HEK293T (cell line): Measurements from ENCODE around the gene LENG8.

Experiments
- ARNT ChIP-seq: fragments of 450-650 bp; IDR thresholded peaks from 2 replicates; pipeline ENCODE4 v1.6.1; 2017; ENCODE audit warnings: mild to moderate bottlenecking
- BHLHE40 ChIP-seq: fragments of 450-650 bp; IDR thresholded peaks from 2 replicates; pipeline ENCODE4 v1.6.1; 2016; ENCODE audit warnings: mild to moderate bottlenecking, moderate library complexity, borderline replicate concordance
- ELF4 ChIP-seq: fragments of 450-650 bp; IDR thresholded peaks from 2 replicates; pipeline ENCODE4 v1.6.1; 2017; ENCODE audit warnings: antibody characterized with exemption
- FOXA1 ChIP-seq: fragments of 450-650 bp; IDR thresholded peaks from 2 replicates; pipeline ENCODE4 v1.6.1; 2016; ENCODE audit warnings: mild to moderate bottlenecking
- FOXK2 ChIP-seq: fragments of 450-650 bp; IDR thresholded peaks from 2 replicates; pipeline ENCODE4 v1.6.1; 2016; ENCODE audit warnings: mild to moderate bottlenecking
- HDGF ChIP-seq: fragments of 450-650 bp; IDR thresholded peaks from 2 replicates; pipeline ENCODE4 v1.6.1; 2017; ENCODE audit warnings: antibody characterized with exemption, borderline replicate concordance
- LEF1 ChIP-seq: fragments of 450-650 bp; IDR thresholded peaks from 2 replicates; pipeline ENCODE4 v1.6.1; 2017; ENCODE audit warnings: mild to moderate bottlenecking, borderline replicate concordance
- SP1 ChIP-seq: fragments of 450-650 bp; IDR thresholded peaks from 2 replicates; pipeline ENCODE4 v1.6.1; 2017
- TARDBP ChIP-seq: fragments of 450-650 bp; IDR thresholded peaks from 2 replicates; pipeline ENCODE4 v1.6.1; 2016
- ZNF384 ChIP-seq: fragments of 450-650 bp; IDR thresholded peaks from 2 replicates; pipeline ENCODE4 v1.6.1; 2016

DNA sequence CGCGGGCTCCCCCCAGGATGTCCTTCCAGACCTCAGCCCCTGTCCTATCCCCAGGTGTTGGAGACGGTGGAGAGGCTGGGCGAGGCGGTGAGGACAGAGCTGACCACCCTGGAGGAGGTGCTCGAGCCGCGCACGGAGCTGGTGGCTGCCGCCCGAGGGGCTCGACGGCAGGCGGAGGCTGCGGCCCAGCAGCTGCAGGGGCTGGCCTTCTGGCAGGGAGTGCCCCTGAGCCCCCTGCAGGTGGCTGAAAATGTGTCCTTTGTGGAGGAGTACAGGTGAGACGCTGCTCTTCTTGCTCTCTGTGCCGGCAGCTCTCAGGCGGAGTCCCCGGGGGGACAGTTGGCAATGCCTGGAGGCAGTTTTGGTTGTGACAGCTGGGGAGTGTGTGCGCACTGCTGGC, 26.9 kb upstream of the LENG8 start:
- no peak for TF ChIP-seq FOXK2
- TF ChIP-seq HDGF, result no peak
- no peak for TF ChIP-seq LEF1
- TF ChIP-seq TARDBP, result no peak
- TF ChIP-seq BHLHE40, result no peak
- TF ChIP-seq ARNT, result no peak
- TF ChIP-seq FOXA1, result no peak
- TF ChIP-seq ELF4, result no peak
- TF ChIP-seq SP1, result no peak
- TF ChIP-seq ZNF384, result no peak
